ACC112 (cell line): ENCODE data around the gene KSR1.
"Not testable (repeated sequence)": the region's sequence is repeated elsewhere in the genome, so short reads cannot be mapped to it uniquely, and the experiment has no call there.

Source experiments
- H2AFZ ChIP-seq: fragments of 200-600 bp; sonication (generic); one replicate; pipeline ENCODE4 v1.6.0; 2017; ENCODE audit warnings: antibody characterized with exemption, low read length; ENCODE audit not compliant: unreplicated experiment
- H3K27ac ChIP-seq: fragments of 200-600 bp; sonication (generic); 2 replicates; pipeline ENCODE4 v1.5.1; 2014; ENCODE audit warnings: low read depth, mild to moderate bottlenecking, antibody characterized with exemption, low read length, moderate library complexity
- H3K27me3 ChIP-seq: fragments of 200-600 bp; sonication (generic); 2 replicates; pipeline ENCODE4 v1.6.1; 2014; ENCODE audit warnings: mild to moderate bottlenecking, antibody characterized with exemption, low read length, moderate library complexity, mixed read lengths; ENCODE audit not compliant: insufficient read depth
- H3K36me3 ChIP-seq: fragments of 200-600 bp; sonication (generic); 2 replicates; pipeline ENCODE4 v1.6.1; 2016; ENCODE audit warnings: mild to moderate bottlenecking, antibody characterized with exemption, low read length, moderate library complexity, mixed read lengths; ENCODE audit not compliant: insufficient read depth
- H3K4me1 ChIP-seq: fragments of 200-600 bp; sonication (generic); one replicate; pipeline ENCODE4 v1.6.1; 2016; ENCODE audit warnings: low read length, mixed read lengths; ENCODE audit not compliant: insufficient read depth, unreplicated experiment, control insufficient read depth
- H3K4me3 ChIP-seq: fragments of 200-600 bp; sonication (generic); 2 replicates; pipeline ENCODE4 v1.5.1; 2014; ENCODE audit warnings: mild to moderate bottlenecking, low read depth, low read length
- H3K79me2 ChIP-seq: fragments of 200-600 bp; sonication (generic); one replicate; pipeline ENCODE4 v1.6.0; 2016; ENCODE audit warnings: low read length; ENCODE audit not compliant: control insufficient read depth, unreplicated experiment, insufficient read depth

The KSR1 gene

DNA sequence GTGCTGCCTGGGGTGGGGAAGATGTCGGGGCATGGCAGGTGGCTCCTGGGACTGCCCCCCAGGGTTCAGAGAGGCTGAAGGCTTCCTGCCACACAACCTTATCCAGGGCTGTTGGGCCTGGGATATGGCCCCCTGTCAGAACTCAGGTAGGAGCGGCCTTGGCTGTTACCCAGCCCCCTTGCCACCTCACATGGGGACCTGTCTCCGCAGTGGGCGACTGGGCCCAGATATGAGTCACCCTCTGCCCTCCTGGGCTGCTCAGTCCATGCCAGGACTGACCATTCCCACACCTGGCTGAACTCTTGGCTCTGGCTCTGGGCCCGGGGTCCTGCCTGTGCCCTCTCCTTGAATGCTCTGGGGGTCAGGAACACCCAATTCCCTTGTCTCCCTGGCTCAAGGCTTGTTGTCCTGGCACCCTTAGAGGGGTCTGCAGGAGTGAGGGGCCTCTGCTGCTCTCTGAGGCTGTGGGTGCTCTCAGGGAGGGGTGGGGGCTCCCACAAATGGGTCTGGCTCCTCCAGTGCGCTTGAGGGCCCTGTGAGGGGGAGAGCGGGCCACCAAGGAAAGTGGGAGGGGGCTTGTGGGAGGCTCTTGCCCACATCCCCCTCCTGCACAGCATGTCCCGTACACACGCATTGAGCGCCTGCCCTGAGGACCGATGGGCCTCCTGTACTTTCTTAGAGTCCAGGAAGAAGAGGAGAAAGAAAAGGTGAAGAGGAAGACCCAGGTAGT is 210.7 kb downstream of the KSR1 start:
- Histone ChIP-seq H3K79me2 (no peaks in the 10 kb centered on the region), H3K27ac (no peak overlapping the region), H2AFZ (no peak overlapping the region), H3K4me1 (no peaks in the 10 kb centered on the region), H3K27me3 (peaks cover 32% of the 10 kb centered on the region; the same call in 1 of the 2 replicates), H3K4me3 (no peak overlapping the region), H3K36me3 (no peaks in the 10 kb centered on the region)

DNA sequence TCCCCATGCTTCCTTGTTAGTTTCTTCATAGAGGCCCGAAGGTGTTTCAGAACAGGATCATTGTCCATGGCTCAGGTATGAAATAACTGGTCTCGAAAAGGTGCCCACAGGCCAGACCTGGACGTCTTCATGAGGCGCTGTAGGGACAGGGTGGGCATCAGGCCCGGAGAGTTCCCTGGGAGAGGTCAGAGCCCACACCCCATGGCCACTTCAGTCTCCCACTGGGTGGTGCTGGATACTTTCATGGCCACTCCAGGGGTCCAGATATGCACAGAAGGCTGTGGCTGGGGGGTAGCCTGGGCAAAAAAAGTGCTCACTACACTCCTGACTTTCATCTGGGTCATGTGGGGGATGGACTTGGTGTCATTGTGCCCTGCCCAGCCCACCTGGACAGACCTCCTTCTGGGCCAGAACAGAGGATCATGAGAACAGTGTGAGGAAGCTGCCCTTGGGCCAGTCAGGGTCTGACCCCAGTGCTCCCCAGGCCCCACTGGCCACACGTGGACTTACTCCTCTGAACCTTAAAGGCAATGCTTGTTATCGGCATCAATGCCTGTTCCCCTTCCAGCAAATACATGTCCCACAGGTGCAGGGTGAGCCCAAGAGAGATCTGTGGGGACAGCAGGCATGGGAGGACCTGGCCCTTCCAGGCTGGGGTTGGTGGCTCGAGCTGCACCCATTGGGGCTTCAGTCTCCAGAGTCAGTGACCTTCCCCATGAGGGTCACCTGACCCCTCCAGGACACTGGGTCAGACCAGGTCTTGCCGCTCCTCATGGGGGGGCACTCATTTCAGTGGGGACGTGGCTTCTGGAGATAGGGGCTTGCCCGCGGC is 211.6 kb downstream of the KSR1 start:
- H3K36me3 ChIP-seq = no peaks in the 10 kb centered on the region
- no peaks in the 10 kb centered on the region for H3K4me1 ChIP-seq
- peaks cover 24% of the 10 kb centered on the region; the same call in 1 of the 2 replicates for H3K27me3 ChIP-seq
- H3K79me2 ChIP-seq = no peaks in the 10 kb centered on the region
- H3K27ac ChIP-seq = no peak overlapping the region
- no peak overlapping the region for H2AFZ ChIP-seq
- H3K4me3 ChIP-seq = no peak overlapping the region

DNA sequence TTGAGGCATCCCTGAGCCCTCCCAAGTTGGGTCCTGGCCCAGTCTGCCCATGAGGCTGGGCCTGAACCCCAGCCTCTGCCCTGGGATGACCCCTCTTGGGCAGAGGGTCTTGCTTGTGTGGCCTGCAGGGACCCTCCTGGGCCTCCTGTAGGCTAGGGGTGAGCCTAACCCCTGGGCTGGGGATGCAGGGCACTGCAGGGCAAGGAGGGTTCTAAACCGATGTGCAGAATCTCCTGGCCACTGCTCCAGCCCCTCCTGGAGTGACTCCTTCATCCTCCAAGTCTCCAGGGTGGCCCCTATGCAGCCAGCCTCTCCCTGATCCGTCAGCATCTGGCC is 212.2 kb downstream of the KSR1 start:
- H3K79me2 ChIP-seq = no peaks in the 10 kb centered on the region
- H2AFZ ChIP-seq = no peak overlapping the region
- H3K27ac ChIP-seq = no peak overlapping the region
- H3K4me3 ChIP-seq = no peak overlapping the region
- H3K27me3 ChIP-seq = peaks cover 21% of the 10 kb centered on the region; the same call in 1 of the 2 replicates
- H3K4me1 ChIP-seq = no peaks in the 10 kb centered on the region
- no peaks in the 10 kb centered on the region for H3K36me3 ChIP-seq

DNA sequence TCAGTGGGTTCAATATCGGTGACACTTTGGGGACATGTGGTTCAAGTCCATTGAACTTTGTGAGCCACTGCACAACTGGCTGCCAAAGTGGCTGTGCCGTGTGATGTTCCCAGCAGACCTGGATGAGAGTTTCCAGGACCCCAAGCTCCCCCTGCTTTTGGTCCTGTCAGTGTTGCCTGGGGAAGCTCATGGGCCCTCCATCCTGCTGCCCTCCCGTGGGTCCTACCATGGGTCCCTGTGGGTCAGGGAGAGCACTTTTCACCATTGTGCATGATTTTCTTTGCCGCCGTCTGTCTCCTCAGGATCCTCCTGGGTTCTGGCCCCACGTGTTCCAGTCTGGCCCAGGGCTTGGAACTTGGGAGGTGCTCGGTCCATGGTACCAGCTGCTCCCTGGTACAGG is 212.9 kb downstream of the KSR1 start:
- Histone ChIP-seq H3K36me3 (no peaks in the 10 kb centered on the region), H3K79me2 (no peaks in the 10 kb centered on the region), H3K4me1 (no peaks in the 10 kb centered on the region), H3K27ac (no peak overlapping the region), H2AFZ (no peak overlapping the region), H3K27me3 (peaks cover 15% of the 10 kb centered on the region; the same call in 1 of the 2 replicates), H3K4me3 (no peak overlapping the region)

DNA sequence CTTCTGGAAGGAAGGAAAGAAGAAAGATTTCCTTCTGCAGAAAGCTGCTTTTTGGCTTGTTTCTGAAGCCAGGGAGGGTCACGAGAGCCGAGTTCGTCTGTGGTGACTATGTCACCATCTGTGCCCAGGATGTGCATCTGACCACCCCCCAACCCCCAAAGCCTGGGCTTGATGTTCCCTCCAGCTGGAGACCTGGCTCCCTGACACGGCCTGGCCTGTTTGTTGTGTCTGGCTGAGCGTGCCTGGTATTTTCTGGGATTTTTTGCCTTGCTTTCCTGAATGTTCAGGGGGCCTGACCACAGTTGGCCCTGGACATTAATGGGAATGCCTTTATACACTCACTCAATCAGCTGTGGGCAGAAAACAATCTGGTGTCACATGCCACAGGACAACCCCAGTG is 213.6 kb downstream of the KSR1 start:
- Histone ChIP-seq H3K79me2 (no peaks in the 10 kb centered on the region), H2AFZ (no peak overlapping the region), H3K4me3 (no peak overlapping the region), H3K4me1 (no peaks in the 10 kb centered on the region), H3K36me3 (no peaks in the 10 kb centered on the region), H3K27ac (no peak overlapping the region), H3K27me3 (peaks cover 12% of the 10 kb centered on the region; the same call in 1 of the 2 replicates)

DNA sequence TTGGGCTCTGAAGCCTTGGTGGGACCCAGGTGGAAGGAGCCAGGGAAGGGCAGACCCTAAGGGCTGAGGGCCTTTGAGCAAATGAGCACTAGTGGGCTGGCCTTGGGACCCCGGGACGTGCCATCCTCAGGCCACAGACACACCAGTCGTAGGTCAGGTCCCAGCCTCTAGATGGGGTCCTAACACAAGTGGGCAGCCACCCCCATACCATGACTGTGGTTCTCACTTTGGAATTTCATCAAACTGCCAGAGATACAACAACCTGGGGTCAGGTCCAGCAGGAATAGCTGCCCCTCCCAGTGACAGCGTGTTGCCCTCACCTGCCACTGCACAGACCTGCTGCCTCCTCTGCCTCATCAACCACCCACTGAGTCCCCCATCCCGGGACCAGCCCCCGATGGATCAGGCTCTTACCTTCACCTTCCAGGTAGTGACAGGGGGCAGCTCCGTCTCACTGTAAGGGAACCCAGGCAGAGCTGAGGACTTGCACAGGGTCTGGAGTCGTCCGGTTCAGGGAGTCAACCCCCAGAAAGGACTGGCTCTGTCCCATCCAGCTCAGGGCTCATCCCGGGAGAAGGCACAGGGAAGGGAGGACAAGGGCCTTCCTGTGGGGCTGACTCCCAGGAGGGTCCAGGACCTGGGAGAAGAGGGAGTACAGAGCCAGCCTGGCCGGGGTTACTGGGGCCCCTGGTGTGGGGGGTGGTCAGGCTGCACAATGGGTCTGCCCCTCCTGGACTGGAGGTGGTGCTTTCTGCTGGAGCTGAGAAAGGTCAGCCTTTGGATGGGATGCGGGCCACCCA is 214.7 kb downstream of the KSR1 start:
- no peaks in the 10 kb centered on the region for H3K36me3 ChIP-seq
- no peak overlapping the region for H3K4me3 ChIP-seq
- H3K79me2 ChIP-seq = no peaks in the 10 kb centered on the region
- H3K4me1 ChIP-seq = no peaks in the 10 kb centered on the region
- peaks cover 12% of the 10 kb centered on the region; the same call in 1 of the 2 replicates for H3K27me3 ChIP-seq
- no peak overlapping the region for H3K27ac ChIP-seq
- no peak overlapping the region for H2AFZ ChIP-seq

DNA sequence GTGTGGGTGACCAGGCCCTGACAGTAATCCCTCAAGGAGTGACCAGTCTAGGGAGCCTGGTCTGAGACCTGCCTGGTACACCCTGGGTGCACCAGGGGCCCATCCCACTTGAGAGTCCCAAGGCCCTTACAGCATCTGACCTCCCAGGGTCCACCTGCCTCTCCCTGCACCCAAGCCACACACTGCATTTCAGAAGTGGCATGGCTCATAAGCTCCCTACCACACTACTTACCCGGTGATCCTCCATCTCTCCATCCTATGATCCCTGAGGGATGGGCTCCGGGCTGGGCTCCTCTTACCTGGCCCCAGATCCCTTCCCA is 215.3 kb downstream of the KSR1 start:
- H2AFZ ChIP-seq = no peak overlapping the region
- H3K27ac ChIP-seq = no peak overlapping the region
- no peak overlapping the region for H3K4me3 ChIP-seq
- no peaks in the 10 kb centered on the region for H3K79me2 ChIP-seq
- H3K27me3 ChIP-seq = peaks cover 12% of the 10 kb centered on the region; the same call in 1 of the 2 replicates
- H3K36me3 ChIP-seq = no peaks in the 10 kb centered on the region
- no peaks in the 10 kb centered on the region for H3K4me1 ChIP-seq

DNA sequence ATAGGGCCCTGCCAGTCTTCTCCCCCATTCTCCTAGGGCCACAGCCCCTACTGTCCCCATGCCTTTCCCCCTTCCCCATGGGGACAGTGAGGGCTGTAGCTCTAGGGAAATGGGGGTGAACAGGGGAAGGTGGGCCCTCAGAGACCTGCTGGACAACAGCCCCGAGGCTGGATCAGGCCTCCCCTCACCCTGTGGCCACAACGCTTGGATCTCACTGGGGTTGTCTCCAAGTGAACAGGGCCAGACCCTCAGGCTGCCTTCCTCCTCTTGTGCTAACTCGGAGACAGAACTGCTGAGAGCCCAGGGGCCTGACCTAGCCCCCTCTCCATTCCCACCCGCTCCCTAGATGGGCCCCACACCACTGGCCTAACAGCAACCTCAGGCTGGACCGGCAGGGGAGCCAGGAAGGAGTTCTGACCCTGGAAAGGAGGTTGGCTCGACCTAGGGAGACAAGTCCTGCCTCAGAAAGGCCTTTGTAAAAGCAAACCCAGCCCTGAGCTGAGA is 215.8 kb downstream of the KSR1 start:
- not testable (repeated sequence) for H2AFZ ChIP-seq, H3K27ac ChIP-seq, H3K4me1 ChIP-seq, H3K79me2 ChIP-seq, H3K4me3 ChIP-seq, H3K36me3 ChIP-seq
- H3K27me3 ChIP-seq = peaks cover 17% of the 10 kb centered on the region; the same call in 1 of the 2 replicates

DNA sequence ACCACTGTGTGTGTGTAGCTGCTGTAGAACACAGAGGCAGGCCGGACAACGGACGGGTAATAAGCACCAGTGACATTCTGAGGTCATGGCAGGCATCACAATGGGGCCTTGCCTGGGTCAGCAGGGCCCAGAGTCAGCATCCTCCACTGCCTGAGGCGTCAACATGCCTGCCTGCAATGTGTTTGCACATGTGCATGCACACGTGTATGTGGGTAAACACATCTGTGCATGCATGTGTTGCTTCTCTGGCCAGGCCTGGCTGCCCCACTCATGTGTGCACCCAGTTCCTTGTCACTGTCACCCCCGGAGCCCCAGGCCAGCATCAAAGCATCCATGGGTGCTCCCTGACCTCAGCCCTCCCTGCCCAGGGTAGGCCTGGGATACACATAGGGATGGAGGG is 218.1 kb downstream of the KSR1 start:
- H3K4me3 ChIP-seq = no peak overlapping the region
- H2AFZ ChIP-seq = no peak overlapping the region
- peaks cover 33% of the 10 kb centered on the region for H3K27me3 ChIP-seq
- no peaks in the 10 kb centered on the region for H3K36me3 ChIP-seq
- H3K27ac ChIP-seq = no peak overlapping the region
- H3K79me2 ChIP-seq = no peaks in the 10 kb centered on the region
- no peaks in the 10 kb centered on the region for H3K4me1 ChIP-seq
